ENCODE results near the gene TIMM22.

TIMM22 gene

DNA sequence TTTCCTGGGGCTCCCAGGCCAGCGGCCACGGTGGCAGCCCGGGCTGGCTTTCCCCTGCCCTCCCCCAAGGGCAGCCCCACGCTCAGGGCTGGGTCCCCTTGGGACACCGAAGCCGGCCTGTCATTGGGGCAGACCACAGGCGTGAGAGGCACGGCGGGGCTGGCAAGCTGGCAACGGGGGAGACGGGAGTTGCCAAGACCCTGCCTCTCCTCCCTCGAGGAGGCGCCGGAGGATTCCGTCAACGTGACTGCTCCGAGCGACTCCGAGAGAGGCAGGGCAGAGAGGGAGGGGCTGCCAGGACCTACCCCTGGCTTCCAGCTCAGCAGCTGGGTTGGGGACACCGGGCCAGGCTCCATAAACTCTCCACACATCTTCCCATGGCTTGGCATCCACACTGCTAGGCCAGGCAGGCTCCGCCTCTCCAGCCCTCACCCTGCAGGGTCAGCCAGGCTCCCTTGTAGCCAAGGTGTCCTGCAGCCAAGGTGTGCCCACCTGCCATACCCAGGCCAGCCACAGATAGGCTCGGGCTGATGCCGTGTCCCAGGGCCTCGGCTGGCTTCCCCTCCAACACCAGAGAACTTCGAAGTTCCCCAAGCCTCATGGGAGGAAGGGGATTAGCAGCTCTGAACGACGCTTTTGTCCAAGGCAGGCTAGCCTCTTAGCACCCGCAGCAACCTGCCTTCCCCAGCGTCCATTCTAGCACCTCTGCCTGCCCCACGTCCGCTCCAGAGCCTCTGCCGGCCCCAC is 25.5 kb downstream of the TIMM22 start:
- no peak for DNase-seq (ENCODE audit: low read depth)

DNA sequence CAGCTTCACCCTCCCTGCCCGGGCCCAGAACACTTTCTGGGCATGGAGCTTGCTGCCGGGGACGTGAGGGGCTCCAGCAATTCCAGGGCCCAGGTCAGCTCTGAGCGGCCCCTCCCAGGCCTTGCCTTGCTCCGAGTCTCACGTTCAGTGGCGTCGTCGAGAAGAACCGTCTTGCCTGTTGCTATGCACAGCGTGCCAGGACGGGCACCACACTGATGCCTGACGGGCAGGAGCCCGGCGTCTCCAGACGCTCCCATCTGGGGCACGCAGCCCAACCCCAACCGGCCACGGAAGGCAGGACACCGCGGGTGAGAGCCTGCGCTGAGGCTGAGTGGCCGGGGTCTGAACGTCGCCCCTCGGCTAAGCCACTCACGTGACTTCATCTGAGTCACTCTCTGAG is 27.1 kb downstream of the TIMM22 start:
- DNase-seq (ENCODE audit: low read depth) = no peak

DNA sequence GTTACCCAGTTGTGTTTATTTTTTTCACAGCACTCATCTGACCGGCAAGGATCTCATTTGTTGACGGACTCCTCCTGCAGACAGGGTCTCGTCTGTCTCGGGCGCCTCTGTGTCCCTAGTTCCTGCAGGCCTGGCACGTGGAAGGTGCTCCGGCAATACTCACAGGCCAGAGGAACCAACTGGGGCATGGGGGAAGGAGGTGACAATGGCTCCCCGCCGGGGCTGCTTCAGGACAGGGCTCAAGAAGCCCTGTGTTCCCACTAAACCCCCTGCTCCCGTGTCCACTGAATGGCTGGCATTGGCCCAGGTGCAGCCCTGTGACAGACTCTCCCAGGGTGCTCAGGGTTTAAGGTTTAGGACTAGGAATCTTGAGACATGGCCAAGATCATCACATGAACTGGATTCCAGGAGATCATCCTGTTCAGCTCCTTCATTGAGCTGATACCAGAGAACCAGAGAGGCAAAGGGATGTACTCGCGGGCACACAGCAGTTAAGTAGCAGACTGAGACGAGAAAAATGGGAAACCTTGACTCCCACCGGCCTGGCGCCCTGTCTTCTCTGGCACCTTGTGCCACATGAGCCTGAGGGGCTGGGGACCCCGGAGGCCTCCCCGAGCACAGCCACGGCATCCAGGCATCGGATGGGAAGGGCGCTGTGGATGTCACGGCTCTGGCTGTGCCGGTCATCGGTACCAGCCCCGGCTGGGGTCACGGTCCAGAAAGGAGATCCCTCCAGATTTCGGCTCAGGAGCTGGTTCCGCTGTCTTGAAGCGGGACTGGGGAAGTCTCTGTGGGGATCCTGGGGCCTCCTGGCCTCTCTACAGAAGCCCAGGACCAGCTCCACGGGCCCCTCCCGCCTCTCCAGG is 29.0 kb downstream of the TIMM22 start:
- DNase-seq (ENCODE audit: low read depth) = no peak

DNA sequence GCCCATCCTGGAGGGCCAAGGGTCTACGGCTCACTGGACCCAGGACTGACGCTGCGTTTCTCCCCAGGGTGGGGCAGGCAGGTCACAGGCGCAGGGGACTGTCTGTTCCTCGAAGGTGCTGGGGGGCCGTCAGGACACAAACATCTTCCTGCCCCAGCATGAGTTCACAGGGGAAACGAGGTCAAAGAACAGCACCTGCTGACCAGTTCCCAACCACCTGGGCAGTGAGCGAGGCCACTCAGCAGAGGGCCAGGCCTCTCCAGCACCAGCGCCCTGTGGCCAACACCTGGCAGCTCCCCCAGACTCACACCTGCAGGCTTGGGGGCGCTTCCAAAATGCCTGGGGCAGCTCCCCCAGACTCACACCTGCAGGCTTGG is 29.7 kb downstream of the TIMM22 start:
- DNase-seq (ENCODE audit: low read depth) = no peak

DNA sequence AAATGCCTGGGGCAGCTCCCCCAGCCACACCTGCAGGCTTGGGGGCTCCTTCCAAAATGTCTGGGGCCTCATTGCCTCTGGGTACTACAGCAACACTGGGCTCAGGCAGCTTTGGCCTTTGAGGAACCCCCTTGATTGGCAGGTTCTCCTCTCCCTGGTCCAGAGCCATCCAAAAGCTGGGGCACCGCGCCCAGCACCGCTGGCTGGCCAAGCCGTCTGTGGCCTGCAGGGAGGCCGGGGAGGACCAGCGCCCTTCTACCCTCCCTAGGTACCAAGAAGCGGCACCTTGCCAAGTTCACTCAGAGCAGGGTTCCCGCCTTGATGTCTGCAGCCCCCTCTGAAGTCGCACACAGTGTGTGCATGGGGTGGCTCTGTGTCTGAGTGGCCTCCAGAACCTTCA is 30.1 kb downstream of the TIMM22 start:
- no peak for DNase-seq (ENCODE audit: low read depth)

DNA sequence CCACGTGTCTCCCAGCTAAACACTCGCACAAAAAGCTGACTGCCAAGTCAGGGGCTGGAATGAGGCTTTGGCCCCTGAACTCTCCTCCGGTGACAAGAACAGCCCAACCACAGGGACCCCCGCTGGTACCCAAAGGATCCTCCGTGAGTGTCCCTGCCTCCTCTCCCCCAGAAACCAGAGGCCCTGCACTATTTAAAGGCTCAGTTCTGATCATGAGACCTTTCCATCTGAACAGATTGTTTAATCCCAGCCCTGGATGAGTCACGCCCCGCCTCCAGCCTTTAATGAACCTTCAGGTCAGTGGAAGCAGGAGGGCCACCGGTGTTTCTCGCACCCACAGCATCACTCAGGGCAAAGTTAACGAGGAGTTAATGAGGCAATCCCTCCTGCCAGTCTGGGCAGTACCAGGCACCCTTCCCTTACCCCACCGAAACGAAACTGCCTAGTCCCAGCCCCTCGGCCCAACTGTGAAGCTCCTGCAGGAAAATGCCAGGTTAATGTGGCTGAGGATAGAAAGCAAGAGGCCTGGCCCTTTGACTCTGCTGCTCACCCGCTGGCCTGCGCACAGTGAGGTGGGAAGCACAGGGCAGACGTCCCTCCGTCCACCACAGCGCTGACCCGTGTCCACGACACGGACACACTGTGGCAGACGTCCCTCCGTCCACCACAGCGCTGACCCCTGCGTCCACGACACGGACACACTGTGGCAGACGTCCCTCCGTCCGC is 32.4 kb downstream of the TIMM22 start:
- no peak for DNase-seq (ENCODE audit: low read depth)

DNA sequence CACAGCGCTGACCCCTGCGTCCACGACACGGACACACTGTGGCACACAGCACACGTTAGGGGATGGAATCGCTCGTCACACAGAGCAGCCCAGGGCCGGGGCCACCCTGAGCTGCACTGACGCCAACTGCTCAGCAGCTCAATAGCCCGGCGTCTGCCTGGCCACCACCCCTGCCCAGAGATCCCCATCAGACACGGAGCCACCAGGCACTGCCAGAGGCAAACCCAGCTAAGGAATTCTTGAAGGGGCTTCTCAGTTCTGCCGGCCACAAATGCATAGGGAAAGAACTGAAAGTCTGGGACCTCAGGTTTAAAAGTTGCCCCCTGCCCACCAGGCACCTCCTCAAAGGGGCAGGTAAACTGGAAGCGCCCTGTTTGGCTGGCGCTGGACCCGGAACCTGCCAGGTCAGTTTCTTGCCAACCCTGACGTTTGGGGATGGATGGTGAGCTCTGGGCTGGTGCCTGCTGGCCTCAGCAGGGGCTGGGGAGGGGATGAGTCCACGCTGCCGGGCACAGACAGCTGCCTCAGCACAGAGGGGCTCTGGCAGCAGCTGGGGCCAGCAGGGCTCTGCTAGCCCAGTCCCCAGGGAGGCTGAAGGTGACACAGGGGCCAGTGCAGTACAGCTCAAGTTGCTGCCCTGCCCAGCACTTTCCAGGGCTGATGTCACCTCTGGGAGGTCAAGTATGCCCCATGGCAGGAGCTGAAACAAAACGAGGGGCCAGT is 33.2 kb downstream of the TIMM22 start:
- no peak for DNase-seq (ENCODE audit: low read depth)

DNA sequence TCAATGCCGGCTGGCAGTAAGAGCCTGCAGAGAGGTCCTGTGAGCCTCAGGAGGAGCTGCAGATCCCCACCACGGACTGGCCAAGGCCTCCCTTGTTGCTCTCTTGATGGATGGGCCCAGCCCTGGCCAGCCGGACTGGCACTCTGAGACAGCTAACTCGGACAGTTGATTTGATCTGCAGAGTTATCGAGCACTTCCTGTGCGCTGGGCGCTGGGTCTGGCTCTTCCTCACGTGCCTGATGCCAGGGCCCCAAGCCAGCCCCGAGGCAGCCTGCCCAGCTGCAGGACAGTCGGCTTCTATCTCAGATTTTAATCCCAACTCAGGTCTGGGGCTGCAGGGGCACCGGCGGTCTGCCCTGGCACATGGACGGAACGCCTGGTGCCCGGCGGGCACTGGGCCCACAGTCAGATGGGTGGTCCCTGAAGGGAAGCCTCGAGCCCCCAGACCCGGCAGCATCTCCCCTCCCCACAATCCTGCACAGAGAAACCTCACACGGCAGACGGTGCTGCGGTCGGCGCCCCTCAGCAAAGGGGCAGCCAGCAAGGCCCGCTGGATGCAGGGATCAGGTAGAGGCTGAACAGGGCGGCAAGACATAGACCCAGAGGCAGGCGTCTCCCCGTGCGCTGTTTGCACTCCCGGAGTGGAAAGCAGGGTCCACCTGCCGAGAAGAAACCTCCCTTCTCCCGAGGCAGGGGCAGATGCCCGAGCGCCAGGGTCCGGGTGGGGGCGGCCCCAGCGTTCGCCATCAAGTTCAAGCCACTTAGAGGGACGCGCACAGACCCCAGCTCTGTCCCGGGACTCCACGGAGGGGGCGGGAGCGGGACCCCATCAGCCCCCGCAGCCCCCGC is 34.0 kb downstream of the TIMM22 start:
- no peak for DNase-seq (ENCODE audit: low read depth)

DNA sequence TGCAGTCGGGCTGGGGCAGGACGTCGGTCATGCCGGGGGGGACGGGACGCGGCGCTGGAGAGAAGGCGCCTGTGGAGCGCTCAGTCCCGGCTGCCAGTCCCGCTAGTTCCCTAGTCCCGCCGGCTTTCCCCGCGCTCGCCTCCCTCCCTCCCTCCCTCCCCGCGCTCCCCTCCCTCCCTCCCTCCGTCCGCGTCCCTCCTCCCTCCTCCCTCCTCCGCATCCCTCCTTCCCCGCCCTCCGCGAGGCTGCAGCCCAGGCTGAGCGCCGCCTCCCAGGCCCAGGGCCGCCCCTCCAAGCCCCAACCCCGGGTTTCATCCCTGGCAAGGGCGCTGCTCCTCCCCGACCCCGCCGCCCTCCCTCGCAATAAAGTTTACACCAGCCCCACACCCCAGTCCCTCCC is 34.8 kb downstream of the TIMM22 start:
- DNase-seq (ENCODE audit: low read depth) = no peak

DNA sequence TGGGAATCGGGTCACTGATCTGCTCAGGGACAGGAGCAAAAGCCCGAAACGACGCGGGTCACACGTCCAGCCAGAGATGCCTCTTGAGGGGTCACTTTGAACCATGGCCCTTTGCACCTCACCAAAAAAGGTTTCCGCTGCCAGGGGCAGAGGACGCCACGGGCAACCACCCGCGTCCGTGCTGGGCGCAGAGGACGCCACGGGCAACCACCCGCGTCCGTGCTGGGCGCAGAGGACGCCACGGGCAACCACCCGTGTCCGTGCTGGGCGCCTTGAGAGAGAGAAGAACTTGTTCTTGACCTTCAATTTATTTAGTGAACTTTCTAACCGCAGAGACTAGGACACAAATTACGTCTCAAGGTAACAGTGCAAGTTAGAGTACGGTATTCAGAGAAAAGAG is 35.5 kb downstream of the TIMM22 start:
- DNase-seq (ENCODE audit: low read depth) = no peak

DNA sequence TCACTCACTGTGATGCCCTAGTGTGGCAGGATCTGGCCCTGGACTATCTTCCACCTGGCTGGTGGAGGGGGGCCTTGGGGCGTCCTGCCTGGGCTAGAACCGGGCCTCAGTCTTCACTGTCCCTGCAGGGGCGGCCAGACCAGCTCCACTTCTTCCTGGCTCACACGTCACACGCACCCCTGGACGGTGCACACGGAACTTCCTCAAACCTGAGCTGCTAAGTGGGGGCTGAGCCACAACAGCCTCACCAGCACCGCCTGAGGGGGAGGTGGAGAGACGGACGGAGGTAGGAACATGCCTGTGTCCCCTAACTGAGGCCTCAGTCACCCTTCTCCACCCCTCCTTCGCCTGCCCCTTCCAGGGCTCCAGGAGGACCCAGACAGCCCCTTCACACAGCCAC is 36.6 kb downstream of the TIMM22 start:
- DNase-seq (ENCODE audit: low read depth) = no peak

DNA sequence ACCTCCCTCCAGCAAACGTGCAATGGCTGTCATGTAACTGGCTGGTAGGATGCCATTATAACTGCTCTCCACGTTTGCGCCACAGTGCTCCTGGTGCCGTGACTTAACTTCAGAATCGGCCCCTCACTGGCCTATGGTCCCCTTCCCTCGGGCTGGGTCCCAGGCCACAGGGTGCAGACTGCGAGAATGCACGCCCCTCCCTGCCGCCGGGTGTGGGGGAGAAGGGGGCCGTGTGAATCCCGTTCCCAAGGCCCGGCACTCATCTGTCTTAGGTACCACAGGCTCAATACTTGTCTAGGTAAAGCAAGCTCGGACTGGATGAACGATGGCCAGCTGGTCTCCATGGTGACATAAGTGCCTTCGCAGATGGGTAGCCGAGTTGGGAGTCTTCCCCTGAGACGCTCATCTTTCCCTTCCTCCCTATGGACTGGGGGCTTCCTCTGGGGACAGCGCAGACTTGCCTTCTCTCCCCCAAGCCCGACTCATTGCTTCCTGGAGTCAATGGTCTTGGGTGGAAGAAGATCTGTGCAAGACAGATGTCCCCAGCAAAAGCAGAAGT is 37.8 kb downstream of the TIMM22 start:
- DNase-seq (ENCODE audit: low read depth) = no peak

DNA sequence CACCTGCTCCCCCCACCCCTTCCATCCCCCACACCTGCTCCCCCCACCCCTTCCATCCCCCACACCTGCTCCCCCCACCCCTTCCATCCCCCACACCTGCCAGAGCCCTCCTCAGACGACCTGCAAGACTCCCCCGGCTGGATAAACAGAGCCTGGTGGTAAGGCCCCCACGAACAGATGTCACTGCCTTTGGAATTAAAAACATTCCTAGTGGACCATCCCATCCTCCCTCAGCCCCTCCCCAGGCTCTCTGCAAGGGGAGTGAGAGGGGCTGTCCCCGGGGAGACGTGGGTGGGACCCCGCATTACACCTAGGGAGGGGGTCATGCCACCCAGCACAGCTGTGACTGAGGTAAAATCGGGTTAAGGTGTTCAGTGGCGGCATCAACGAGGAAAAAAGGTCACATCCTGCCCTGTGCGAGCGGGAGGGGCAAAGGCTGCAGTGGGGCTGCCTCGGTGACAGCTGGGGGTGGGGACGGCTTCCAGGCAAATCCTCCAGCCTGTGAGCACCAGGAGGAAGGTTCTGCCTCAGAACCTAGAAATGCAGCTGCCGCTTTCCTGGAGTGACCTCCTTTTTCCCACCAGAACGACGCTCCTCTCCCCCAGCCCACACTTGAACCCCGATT is 38.7 kb downstream of the TIMM22 start:
- no peak for DNase-seq (ENCODE audit: low read depth)

DNA sequence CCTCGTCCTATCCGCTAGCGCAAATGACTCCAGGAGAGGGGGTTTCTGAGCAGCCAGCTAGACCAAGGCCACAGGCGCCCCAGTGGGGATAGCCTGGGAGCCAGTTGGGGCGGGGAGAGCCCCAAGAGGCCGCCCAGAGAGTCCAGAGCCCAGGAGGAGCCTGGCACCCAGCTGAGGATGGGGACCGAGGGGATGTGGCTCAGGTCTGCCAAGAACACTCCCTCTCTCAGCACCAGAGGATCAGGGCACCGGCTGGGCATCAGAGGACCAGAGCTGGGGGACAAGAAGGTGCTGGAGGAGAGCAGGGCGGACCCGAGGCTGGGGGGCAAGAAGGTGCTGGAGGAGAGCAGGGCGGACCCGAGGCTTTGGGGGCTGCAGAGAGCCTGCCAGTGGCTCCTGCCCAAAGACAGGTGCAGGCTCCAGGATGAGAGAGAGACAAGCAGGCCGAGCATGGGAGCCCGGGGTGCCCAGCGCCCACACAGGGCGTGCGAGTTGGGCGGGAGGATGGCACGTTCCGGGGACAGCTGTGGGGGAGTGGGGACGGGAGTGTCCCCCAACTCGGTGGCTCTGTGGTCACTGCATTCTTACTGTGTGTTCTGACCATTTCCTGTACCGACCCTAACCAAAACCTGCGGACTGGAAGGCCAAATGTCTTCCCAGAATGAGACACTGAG is 39.4 kb downstream of the TIMM22 start:
- DNase-seq (ENCODE audit: low read depth) = no peak

DNA sequence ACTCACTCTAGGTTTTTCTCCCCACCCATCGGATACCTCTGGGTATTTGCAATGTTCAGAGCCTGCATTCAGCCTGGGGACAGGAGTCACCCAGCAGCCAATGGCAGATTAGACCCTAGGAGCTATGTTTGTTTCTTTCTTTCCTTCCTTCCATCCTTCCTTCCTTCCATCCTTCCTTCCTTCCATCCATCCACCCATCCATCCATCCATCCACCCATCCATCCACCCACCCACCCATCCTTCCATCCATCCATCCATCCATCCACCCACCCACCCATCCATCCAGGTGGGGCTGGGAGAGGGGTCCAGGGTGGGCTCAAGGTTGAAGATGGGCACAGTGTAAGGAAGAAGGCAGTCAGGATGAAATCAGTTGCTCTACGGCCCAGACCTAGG is 39.9 kb downstream of the TIMM22 start:
- DNase-seq (ENCODE audit: low read depth) = no peak

DNA sequence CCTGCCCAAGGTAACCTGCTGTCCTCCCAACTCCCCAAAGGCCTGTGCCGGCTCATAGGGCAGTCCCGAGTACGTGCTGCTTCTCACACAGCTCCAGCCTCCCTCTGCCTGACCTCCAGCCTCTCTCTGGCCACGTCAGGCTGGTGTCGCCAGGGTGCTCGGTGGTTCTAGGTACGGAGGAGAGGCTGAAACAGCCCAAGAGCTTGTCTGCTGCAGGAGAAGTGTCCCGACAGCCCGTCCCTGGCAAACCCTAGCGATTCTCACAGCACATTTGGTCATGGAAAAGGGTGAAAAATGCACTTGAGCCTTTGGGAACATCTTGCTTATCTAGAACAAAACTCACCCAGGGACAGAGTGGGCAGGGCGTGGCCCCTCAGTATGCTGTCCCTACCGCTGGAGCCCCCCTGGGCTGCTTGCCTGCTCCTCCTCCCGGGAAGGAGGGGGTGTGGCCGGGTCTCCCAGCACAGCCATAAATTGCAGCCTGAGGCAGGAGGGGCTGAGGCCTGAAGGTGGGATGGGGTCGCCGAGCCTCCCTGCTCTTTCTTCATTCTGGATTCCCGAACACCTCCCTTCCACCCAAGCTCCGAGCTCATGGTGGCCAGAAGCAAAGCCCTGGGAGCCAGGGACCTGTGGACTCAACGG is 40.4 kb downstream of the TIMM22 start:
- DNase-seq (ENCODE audit: low read depth) = no peak

DNA sequence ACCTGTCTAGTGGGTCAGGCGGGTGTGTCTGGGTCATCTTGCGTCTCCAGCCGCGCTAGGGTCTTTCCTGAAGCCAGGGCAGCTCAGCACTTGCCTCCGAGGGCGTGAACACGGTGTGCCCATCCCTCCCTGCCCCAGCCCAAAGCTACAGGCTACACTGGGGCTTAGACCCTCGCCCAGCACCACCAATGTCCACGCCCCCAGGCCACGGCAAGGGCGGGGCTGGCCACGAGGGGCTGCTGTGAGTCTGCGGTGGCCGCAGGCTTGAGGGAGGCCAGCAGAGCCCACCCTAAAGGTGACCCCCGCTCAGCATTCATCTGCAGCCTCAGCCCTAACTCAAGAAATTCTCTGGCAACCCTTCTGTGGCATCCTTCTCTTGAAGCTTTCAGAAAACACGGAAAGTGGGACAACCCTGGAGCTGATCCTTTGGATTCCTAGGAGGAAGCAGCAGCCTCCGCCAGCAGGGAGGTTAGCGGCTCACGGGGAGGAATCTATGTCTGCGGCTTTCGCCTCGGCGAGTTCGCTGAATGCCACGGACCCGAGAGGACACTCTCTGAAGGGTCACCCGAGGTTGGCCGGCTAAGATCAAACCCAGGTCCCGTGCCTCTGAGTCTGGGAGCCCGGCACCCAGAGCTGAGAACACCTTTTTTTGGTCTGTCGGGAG is 41.7 kb downstream of the TIMM22 start:
- no peak for DNase-seq (ENCODE audit: low read depth)

DNA sequence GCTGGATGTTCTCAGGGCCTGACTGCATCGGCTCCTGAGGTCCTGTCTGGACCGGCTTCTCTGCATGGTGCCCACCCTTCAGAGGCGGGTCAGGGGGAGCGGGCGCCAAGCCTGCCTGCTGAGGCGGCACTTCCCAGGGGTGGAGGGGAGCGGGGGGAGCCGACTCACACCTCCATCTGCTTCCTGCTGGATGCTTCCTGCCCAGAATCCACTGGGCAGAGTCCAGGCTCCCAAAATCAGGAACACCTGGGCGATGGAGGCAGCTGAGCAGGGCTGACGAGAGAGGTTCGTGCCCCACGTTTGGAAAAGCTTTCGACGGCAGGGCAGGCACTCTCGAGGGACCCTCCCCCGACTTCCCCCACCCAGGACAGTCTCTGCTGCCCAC is 42.2 kb downstream of the TIMM22 start:
- DNase-seq (ENCODE audit: low read depth) = no peak
